D341Med (cell line): ENCODE results near the gene DCN.
A peak's percentile ranks its signal among the peaks of the same experiment; 100 is the strongest.

Experiments
- DNase-seq: peaks from one replicate; pipeline ENCODE4 v3.0.0; 2012; ENCODE audit warnings: low spot score

DCN gene

DNA sequence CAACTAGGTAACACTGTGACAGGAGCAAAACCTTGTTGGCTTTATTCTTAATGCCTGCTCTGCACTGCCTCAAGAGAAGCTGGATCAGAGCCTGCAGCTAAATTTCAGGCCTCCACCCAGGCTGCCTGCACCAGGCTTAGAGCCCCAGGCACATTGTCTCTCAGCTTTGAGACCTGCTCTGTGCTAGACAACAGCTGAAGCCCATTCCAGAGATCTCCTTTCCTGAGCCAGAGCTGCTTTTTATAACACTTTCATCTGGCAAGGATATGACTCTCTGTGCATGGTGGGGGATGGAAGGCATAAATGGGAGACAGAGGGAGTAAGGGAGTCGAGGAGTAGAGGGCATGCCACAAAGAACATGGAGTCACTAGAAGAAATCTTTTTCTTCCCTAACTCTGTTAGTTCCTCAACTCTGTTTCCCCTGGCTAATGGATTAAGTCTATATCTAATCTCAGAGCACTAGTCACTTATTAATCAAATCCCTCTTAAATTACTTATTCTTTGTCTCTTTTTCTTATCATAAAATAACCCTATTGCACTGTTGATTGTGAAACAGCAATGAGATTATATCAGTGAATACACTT is 44.2 kb downstream of the DCN start:
- no peak for DNase-seq

- DNase-seq: no peak
These were observed 48.7 kb downstream of the DCN start for GRCh38 chr12:91133871-91134270.

GRCh38 chr12:91129662-91130362 is 52.8 kb downstream of the DCN start:
- no peak for DNase-seq

- DNase-seq: no peak
These were observed 54.9 kb downstream of the DCN start for GRCh38 chr12:91127751-91128150.

- DNase-seq: no peak
These were observed 55.3 kb downstream of the DCN start for GRCh38 chr12:91127306-91127705.

GRCh38 chr12:91126516-91126915 is 56.1 kb downstream of the DCN start:
- DNase-seq: no peak

DNA sequence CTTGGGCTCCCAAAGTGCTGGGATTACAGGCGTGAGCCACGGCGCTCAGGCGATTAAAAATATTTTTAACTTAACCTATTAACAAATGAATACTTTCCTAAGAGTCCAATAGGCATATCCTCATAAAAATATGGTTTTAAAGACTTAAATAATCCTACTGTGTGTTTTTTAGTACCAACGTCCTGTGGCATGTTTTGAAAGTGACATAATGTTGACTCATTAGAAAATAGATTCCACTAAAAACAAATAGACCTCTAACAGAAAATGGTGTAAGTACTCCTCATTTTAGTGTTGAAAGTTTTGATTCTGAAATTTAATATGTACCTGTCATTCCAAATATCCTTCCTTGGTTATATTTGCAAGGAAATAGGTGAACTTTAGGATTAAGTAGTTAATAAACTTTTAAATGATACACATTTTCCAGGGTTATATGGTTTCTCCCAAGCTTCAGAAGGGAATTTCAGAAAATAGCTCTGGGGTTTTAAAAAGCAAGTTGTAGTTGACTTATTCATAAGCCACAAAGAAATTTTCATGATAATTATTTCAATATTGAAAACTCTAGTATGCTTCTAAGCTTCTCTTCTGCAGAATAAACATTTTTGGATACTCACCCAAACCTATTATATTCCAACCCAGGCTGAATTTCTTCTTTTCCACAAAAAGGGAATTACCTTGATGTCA is 59.2 kb downstream of the DCN start:
- no peak for DNase-seq

GRCh38 chr12:91120781-91121180 is 61.8 kb downstream of the DCN start:
- no peak for DNase-seq

GRCh38 chr12:91119089-91119488 is 63.5 kb downstream of the DCN start:
- no peak for DNase-seq

- DNase-seq: no peak
These were observed 69.0 kb downstream of the DCN start for GRCh38 chr12:91113621-91114020.

GRCh38 chr12:91111366-91112325 is 71.0 kb downstream of the DCN start, which contains the start of gene LUM:
TSS of gene LUM (minus strand) at chr12:91111494. CDS start at chr12:91108979, 2,515 bp downstream.
- peak; percentile 17 for DNase-seq

- DNase-seq: no peak
These were observed 72.2 kb downstream of the DCN start for GRCh38 chr12:91110311-91110924.

GRCh38 chr12:91109581-91110310 is 72.9 kb downstream of the DCN start:
- no peak for DNase-seq

GRCh38 chr12:91109148-91109564 is 73.5 kb downstream of the DCN start:
- peak; percentile 42 for DNase-seq

DNA sequence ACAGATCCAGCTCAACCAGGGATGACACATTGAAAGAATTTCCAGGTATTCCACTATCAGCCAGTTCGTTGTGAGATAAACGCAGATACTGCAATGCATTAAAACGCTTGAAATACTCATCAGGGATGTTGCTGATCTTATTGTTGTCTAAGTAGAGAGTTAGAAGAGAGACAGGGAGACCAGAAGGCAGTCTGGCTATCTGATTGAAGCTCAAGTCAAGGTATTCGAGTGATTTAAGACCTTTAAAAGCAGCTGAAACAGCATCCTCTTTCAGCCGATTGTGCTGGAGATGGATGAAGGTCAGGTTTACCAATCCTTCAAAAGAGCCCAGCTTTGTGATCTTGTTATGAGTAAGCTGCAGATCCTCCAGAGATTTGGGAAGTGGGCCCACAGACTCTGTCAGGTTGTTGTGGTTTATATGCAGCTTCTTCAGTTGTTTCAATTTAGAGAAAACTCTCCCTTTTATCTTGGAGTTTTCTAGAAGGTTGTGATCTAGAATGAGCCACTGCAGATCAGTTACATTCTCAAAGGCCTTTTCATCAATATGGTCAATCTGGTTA is 74.3 kb downstream of the DCN start:
- no peak for DNase-seq

GRCh38 chr12:91106283-91106682 is 76.3 kb downstream of the DCN start:
- DNase-seq: no peak

DNA sequence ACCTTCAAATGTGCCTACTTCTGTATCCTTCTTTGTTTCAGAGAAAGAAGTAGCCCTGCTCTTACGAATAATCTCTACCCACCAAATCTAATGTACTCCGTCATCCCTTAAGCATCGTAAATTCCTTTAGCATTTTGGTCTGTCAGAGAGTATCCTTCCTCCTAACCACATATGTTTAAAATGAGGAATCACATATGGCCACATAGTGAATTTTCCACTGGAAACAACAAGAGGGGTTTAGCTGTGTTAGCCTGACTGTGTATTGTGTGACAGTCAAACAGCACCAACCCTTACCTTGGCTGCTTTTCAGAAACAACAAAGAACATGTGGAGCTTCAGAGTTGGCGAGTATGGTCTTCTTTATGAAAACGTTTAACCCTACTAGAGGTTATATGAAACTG is 76.8 kb downstream of the DCN start:
- no peak for DNase-seq

DNA sequence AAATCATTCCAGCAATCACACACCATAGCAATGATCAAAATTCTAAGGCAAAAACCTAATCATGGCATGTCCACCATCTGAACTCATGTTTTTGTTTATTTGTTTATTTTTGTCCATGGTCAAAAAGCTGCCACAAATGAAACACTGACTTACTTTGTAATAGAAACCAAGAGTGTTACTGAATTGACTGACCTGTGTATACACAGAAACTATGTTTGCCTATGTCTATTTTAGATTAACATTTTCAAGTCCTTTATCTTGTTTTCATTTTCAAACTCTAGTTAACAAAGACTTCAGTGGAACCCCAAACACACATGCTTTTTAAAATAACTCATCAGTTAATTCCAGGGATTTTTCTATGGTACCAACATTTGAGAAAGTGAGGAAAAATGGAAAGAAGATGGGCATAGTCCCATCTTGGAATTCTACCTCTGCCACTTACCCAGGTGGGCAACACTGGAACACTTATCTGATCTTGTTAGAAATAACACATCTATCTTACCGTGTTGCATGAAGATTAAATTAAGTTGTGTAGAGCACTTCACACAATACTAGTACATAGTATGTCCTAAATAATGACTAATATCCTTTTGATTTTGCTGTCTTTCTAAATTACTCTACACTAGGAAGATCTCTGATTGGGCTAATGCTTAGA is 77.7 kb downstream of the DCN start:
- no peak for DNase-seq

GRCh38 chr12:91103624-91104023 is 79.0 kb downstream of the DCN start:
- DNase-seq: no peak

DNA sequence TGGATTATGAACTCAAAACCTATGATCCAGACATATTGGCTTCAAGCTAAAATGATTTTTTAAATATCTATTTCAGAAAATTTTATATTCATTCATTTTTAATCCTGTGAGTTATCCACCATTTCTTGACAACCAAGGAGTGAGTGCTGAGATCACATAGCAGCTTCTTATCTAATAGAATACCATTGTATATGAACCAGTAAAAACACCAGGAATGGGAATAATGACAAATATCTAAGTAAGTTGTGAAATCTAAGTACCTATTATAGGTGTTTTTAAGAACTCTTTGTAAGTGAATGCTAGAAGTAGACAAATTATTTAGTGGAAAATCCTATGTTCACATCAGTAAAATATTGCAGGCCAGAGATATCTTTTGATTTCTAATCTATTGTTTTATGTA is 79.5 kb downstream of the DCN start:
- no peak for DNase-seq
